Measurements from ENCODE around the gene NLE1. TPM values are rescaled to one million over a fixed set of nuclear protein-coding genes. Genes with fewer than 3 reads are reported as not detected.
"Not testable (repeated sequence)": the region's sequence is repeated elsewhere in the genome, so short reads cannot be mapped to it uniquely, and the experiment has no call there.

NLE1 gene
- total RNA-seq, 2 experiments from 2014 or later = 29.9 to 31.4 TPM

- H3K4me3 Mint-ChIP-seq = peak overlapping the region; percentile 28
- H3K27me3 Mint-ChIP-seq = no peaks in the 10 kb centered on the region
- CTCF ChIA-PET = interaction anchor here (0.9 to 1.1 kb wide), 2 partner anchors 8 to 10 kb away, joined by 3 read pairs; no protein-coding TSS in a partner anchor
- intact Hi-C loops (cut with micrococcal nuclease) = loop anchor here (2.0 to 5.0 kb wide), 2 partner anchors 81 to 376 kb away; partner anchors contain the start of genes SLFN12L and SLFN5
- peak overlapping the region; percentile 46 for H3K27ac Mint-ChIP-seq
- no peaks in the 10 kb centered on the region for H3K9me3 Mint-ChIP-seq
- POLR2A ChIA-PET = interaction anchor here (0.9 kb wide), 1 partner anchor 212 kb away, joined by 3 read pairs; the partner anchor contains the start of gene SLFN11
- peak; percentile 26 for DNase-seq
- H3K4me1 Mint-ChIP-seq (ENCODE audit: low read depth) = peaks cover 52% of the 10 kb centered on the region
- H3K36me3 Mint-ChIP-seq = no peaks in the 10 kb centered on the region
Measured at GRCh38 chr17:35161281-35161761, 19.2 kb upstream of the NLE1 start.

GRCh38 chr17:35160354-35161201 is 18.5 kb upstream of the NLE1 start:
- ChIA-PET POLR2A (interaction anchor here (0.6 to 0.8 kb wide), 3 partner anchors 78 to 376 kb away, joined by 3 read pairs; no protein-coding TSS in a partner anchor), CTCF (interaction anchor here (0.9 to 1.1 kb wide), 2 partner anchors 9 to 10 kb away, joined by 3 read pairs; no protein-coding TSS in a partner anchor)
- Mint-ChIP-seq H3K4me3 (peak overlapping the region; percentile 28), H3K27me3 (no peaks in the 10 kb centered on the region), H3K4me1 (ENCODE audit: low read depth) (peaks cover 50% of the 10 kb centered on the region), H3K27ac (peak overlapping the region; percentile 46), H3K36me3 (no peaks in the 10 kb centered on the region), H3K9me3 (no peaks in the 10 kb centered on the region)
- peak; percentile 59 for DNase-seq
- intact Hi-C loops (cut with micrococcal nuclease) = loop anchor here (1.0 to 5.0 kb wide), 3 partner anchors 54 to 377 kb away; partner anchors contain the start of genes SLFN12L and SLFN5

DNA sequence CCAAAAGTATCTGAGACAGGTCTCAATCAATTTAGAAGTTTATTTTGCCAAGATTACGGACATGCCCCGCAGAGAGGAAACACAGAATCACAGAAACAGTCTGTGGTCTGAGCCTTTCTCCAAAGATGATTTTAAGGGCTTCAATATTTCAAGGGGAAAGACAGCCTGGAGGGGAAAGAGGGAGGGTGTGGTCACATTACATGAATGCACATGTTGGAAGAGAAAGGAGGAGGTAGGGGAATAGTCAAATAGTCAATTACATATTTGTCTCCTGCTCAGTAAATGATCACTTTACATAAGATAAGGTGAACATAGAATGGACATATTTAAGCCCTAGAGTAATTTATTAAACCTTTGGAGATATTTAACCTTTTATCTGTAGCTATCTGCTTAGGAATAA is 17.8 kb upstream of the NLE1 start:
- H3K4me3 Mint-ChIP-seq = no peak overlapping the region
- H3K27me3 Mint-ChIP-seq = no peaks in the 10 kb centered on the region
- H3K9me3 Mint-ChIP-seq = no peaks in the 10 kb centered on the region
- ChIA-PET POLR2A (interaction anchor here (0.6 to 0.8 kb wide), 2 partner anchors 159 to 377 kb away, joined by 3 read pairs; no protein-coding TSS in a partner anchor), CTCF (no interaction called here)
- no peak overlapping the region for H3K27ac Mint-ChIP-seq
- H3K36me3 Mint-ChIP-seq = no peaks in the 10 kb centered on the region
- intact Hi-C loops (cut with micrococcal nuclease) = loop anchor here (1.0 to 5.0 kb wide), 3 partner anchors 54 to 377 kb away; partner anchors contain the start of genes SLFN12L and SLFN5
- peaks cover 43% of the 10 kb centered on the region for H3K4me1 Mint-ChIP-seq (ENCODE audit: low read depth)
- no peak for DNase-seq

GRCh38 chr17:35155246-35155645 is 13.1 kb upstream of the NLE1 start:
- intact Hi-C loops (cut with micrococcal nuclease) = no loop called here
- Mint-ChIP-seq H3K9me3 (no peaks in the 10 kb centered on the region), H3K4me3 (no peak overlapping the region), H3K27ac (no peak overlapping the region), H3K4me1 (ENCODE audit: low read depth) (peaks cover 11% of the 10 kb centered on the region), H3K36me3 (no peaks in the 10 kb centered on the region), H3K27me3 (no peaks in the 10 kb centered on the region)
- CTCF ChIA-PET = no interaction called here
- POLR2A ChIA-PET = no interaction called here
- DNase-seq = no peak

DNA sequence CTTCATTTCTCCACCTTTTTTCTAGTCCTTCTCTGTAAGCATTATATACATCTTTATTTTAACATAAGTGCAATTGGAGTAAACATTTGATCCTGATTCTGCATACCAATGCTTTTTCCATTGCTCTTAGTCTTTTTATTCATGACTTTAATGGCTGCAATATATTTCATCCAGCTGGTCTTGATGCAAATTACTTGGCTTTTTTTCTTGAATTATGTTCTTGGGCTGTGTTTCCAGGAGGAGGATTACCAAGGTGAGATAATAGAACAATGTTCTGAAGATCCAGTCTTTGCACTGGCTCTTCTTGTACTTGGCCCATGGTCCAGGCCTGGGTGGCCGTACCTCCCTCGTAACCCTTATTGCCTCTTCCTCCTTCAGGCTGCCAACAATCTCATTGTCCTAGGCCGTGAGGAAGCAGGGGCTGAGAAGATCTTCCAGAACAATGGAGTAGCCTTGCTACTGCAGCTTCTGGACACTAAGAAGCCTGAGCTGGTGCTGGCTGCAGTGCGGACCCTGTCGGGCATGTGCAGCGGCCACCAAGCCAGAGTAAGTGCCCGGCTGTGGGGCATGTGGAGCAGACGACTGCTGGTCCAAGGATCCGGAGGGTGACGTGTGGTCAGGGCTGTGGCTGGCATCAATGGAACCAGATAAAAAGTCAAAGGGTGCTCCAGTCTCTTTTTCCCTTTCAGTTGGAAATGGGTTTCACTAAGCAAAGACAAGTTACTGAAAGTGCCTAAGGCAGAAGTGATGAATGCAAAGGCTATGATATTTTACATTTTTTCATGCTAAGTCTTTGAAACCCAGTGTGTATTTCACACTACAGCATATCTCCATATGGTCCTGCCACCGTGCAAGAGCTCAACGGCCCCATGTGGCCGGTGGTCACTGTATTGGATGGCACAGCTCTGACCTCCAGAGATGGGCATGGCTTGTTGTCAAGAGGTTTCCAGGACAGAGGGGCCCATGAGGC is 12.4 kb upstream of the NLE1 start:
- no peaks in the 10 kb centered on the region for H3K27me3 Mint-ChIP-seq
- POLR2A ChIA-PET = no interaction called here
- no peaks in the 10 kb centered on the region for H3K36me3 Mint-ChIP-seq
- H3K9me3 Mint-ChIP-seq = no peaks in the 10 kb centered on the region
- peaks cover 4% of the 10 kb centered on the region for H3K4me1 Mint-ChIP-seq (ENCODE audit: low read depth)
- intact Hi-C loops (cut with micrococcal nuclease) = no loop called here
- no peak overlapping the region for H3K27ac Mint-ChIP-seq
- no peak for DNase-seq
- H3K4me3 Mint-ChIP-seq = peak overlapping the region; percentile 2
- CTCF ChIA-PET = no interaction called here

GRCh38 chr17:35152421-35153140 is 10.5 kb upstream of the NLE1 start:
- Mint-ChIP-seq H3K4me1 (ENCODE audit: low read depth) (no peaks in the 10 kb centered on the region), H3K36me3 (no peaks in the 10 kb centered on the region), H3K27ac (no peak overlapping the region), H3K9me3 (no peaks in the 10 kb centered on the region), H3K4me3 (no peak overlapping the region), H3K27me3 (no peaks in the 10 kb centered on the region)
- intact Hi-C loops (cut with micrococcal nuclease) = no loop called here
- no peak for DNase-seq
- ChIA-PET CTCF (no interaction called here), POLR2A (interaction anchor here (0.6 kb wide), 1 partner anchor 81 kb away, joined by 4 read pairs; no protein-coding TSS in a partner anchor)

- H3K9me3 Mint-ChIP-seq; intact Hi-C loops (cut with micrococcal nuclease); H3K27ac Mint-ChIP-seq; DNase-seq; POLR2A ChIA-PET; CTCF ChIA-PET; H3K4me1 Mint-ChIP-seq (ENCODE audit: low read depth); H3K27me3 Mint-ChIP-seq; H3K36me3 Mint-ChIP-seq; H3K4me3 Mint-ChIP-seq: not testable (repeated sequence)
Measured at GRCh38 chr17:35151080-35151479, 9.0 kb upstream of the NLE1 start.

DNA sequence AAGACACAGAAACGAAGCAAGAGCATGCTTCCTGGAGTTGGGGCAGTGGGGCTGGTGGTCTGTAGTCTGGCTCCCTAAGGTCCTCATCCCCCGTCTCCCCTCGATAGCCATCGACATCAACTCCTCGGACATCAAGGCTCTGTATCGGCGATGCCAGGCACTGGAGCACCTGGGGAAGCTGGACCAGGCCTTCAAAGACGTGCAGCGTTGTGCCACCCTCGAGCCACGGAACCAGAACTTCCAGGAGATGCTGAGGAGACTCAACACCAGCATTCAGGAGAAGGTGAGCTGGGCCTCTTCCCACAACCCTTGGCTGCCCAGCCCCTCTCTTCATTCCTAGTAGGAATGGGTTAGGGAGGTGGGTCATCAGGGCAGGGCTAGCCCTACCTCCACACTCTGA is 7.8 kb upstream of the NLE1 start:
- ChIA-PET CTCF (no interaction called here), POLR2A (no interaction called here)
- Mint-ChIP-seq H3K4me3 (no peak overlapping the region), H3K9me3 (no peaks in the 10 kb centered on the region), H3K27me3 (no peaks in the 10 kb centered on the region), H3K4me1 (ENCODE audit: low read depth) (no peaks in the 10 kb centered on the region), H3K36me3 (no peaks in the 10 kb centered on the region), H3K27ac (no peak overlapping the region)
- intact Hi-C loops (cut with micrococcal nuclease) = loop anchor here (10.0 kb wide), 1 partner anchor 595 kb away; no protein-coding TSS in a partner anchor
- no peak for DNase-seq

- CTCF ChIA-PET = no interaction called here
- DNase-seq = no peak
- Mint-ChIP-seq H3K9me3 (no peaks in the 10 kb centered on the region), H3K36me3 (no peaks in the 10 kb centered on the region), H3K4me1 (ENCODE audit: low read depth) (peaks cover 4% of the 10 kb centered on the region), H3K27ac (no peak overlapping the region), H3K4me3 (no peak overlapping the region), H3K27me3 (no peaks in the 10 kb centered on the region)
- POLR2A ChIA-PET = interaction anchor here (1.6 kb wide), 1 partner anchor 7 kb away, joined by 4 read pairs; no protein-coding TSS in a partner anchor
- intact Hi-C loops (cut with micrococcal nuclease) = loop anchor here (10.0 kb wide), 1 partner anchor 597 kb away; no protein-coding TSS in a partner anchor
Measured at GRCh38 chr17:35148144-35148543, 6.0 kb upstream of the NLE1 start.

DNA sequence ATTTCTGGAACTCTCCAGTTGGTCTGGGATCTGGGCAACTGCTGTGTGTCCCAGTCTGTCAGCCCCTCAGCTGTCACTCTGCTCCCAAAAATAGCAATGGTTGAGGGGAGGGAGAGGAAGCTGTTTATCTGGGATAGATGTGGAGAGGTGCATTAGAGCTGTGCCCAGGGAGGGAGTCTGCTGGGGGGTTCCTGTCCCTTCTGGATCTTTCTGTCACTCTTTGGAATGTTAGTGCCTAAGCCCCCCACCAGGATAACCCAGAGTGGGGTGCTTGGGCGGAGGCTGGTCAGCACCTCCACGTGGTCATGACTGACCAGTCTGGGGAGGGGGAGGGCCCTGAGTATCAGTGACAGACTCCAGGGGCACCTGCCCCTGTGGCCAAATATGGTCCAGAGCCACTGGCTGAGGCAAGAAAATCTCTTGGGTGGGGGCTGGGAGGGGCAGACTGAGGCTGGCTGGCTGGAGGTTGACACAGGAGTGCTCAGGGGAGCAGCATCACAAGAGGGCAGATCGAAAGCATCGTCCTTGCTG is 5.3 kb upstream of the NLE1 start, which contains the start of gene UNC45B:
TSS of gene UNC45B (plus strand) at position 443 of the 531 bp plus-strand sequence. CDS start 447 bp downstream, outside the sequence.
- no peak for DNase-seq
- H3K4me3 Mint-ChIP-seq = no peak within 1 kb of the TSS
- intact Hi-C loops (cut with micrococcal nuclease) = loop anchor here (10.0 kb wide), 1 partner anchor 597 kb away; no protein-coding TSS in a partner anchor
- no peaks in the 10 kb centered on the region for H3K27me3 Mint-ChIP-seq
- CTCF ChIA-PET = no interaction called here
- H3K27ac Mint-ChIP-seq = no peak within 1 kb of the TSS
- POLR2A ChIA-PET = no interaction called here
- H3K36me3 Mint-ChIP-seq = no peaks in the 10 kb centered on the region
- peaks cover 4% of the 10 kb centered on the region for H3K4me1 Mint-ChIP-seq (ENCODE audit: low read depth)
- H3K9me3 Mint-ChIP-seq = no peaks in the 10 kb centered on the region

All from activated CD4-positive, alpha-beta memory T cell treated with anti-CD3 and anti-CD28 coated beads for 36 hours (primary cell).